Neural progenitor cell (in vitro differentiated cells): Measurements from ENCODE around the gene GIGYF1. TPM values are rescaled to one million over a fixed set of nuclear protein-coding genes. Genes with fewer than 3 reads are reported as not detected.
"Not testable (repeated sequence)": the region's sequence is repeated elsewhere in the genome, so short reads cannot be mapped to it uniquely, and the experiment has no call there.

Experiments
- DNase-seq: peaks from one replicate; pipeline ENCODE4 v3.0.0-alpha.2; 2016; ENCODE audit warnings: low spot score
- H2AFZ ChIP-seq: fragments of 200-600 bp; sonication (generic); replicated peaks from 2 replicates; pipeline ENCODE4 v1.6.1; 2016; ENCODE audit warnings: antibody characterized with exemption
- H3F3A ChIP-seq: fragments of 200-600 bp; sonication (generic); 2 replicates; pipeline ENCODE4 v1.6.1; 2016; ENCODE audit warnings: antibody characterized with exemption, low read depth
- H3K27ac ChIP-seq: fragments of 200-600 bp; sonication (generic); 2 replicates; pipeline ENCODE4 v1.5.1; 2016; ENCODE audit warnings: mild to moderate bottlenecking
- H3K27me3 ChIP-seq: fragments of 200-600 bp; sonication (generic); 2 replicates; pipeline ENCODE4 v1.6.1; 2016; ENCODE audit warnings: mild to moderate bottlenecking, moderate library complexity
- H3K36me3 ChIP-seq: fragments of 200-600 bp; sonication (generic); 2 replicates; pipeline ENCODE4 v1.5.1; 2016
- H3K4me1 ChIP-seq: fragments of 200-600 bp; sonication (generic); 2 replicates; pipeline ENCODE4 v1.6.1; 2016; ENCODE audit warnings: mixed run types
- H3K4me2 ChIP-seq: fragments of 200-600 bp; sonication (generic); 2 replicates; pipeline ENCODE4 v1.6.1; 2016
- H3K4me3 ChIP-seq: fragments of 200-600 bp; sonication (generic); 2 replicates; pipeline ENCODE4 v1.5.1; 2016
- H3K79me2 ChIP-seq: fragments of 200-600 bp; sonication (generic); 2 replicates; pipeline ENCODE4 v1.6.1; 2016; ENCODE audit warnings: low read depth
- H3K9ac ChIP-seq: fragments of 200-600 bp; sonication (generic); 2 replicates; pipeline ENCODE4 v1.6.1; 2016
- H3K9me3 ChIP-seq: fragments of 200-600 bp; sonication (generic); 2 replicates; pipeline ENCODE4 v1.5.1; 2016; ENCODE audit warnings: low read depth
- H4K20me1 ChIP-seq: fragments of 200-600 bp; sonication (generic); 2 replicates; pipeline ENCODE4 v1.6.1; 2016; ENCODE audit warnings: low read depth
- H3K27ac Mint-ChIP-seq: 3 replicates; pipeline ENCODE4 v1.8.0; 2021; ENCODE audit warnings: mixed read lengths
- H3K27me3 Mint-ChIP-seq: 2 replicates; pipeline ENCODE4 v1.8.0; 2022; ENCODE audit warnings: low read depth, mild to moderate bottlenecking, inconsistent platforms, moderate library complexity, mixed read lengths; ENCODE audit not compliant: insufficient read depth
- H3K36me3 Mint-ChIP-seq: 3 replicates; pipeline ENCODE4 v1.8.0; 2021; ENCODE audit warnings: mixed read lengths
- H3K4me1 Mint-ChIP-seq: 3 replicates; pipeline ENCODE4 v1.8.0; 2021; ENCODE audit warnings: mixed read lengths
- H3K4me3 Mint-ChIP-seq: 3 replicates; pipeline ENCODE4 v1.8.0; 2021; ENCODE audit warnings: mild to moderate bottlenecking, moderate library complexity, mixed read lengths
- H3K9me3 Mint-ChIP-seq: 3 replicates; pipeline ENCODE4 v1.8.0; 2020; ENCODE audit warnings: mixed read lengths
- CTCF ChIP-seq: fragments of 200-600 bp; sonication (generic); IDR thresholded peaks from 2 replicates; pipeline ENCODE4 v1.5.1; 2017; ENCODE audit warnings: antibody characterized with exemption, mild to moderate bottlenecking
- EZH2 ChIP-seq: fragments of 200-600 bp; sonication (generic); IDR thresholded peaks from 2 replicates; pipeline ENCODE4 v1.6.1; 2017; ENCODE audit warnings: antibody characterized with exemption, mild to moderate bottlenecking, moderate library complexity
- EZH2phosphoT487 ChIP-seq: fragments of 200-600 bp; sonication (generic); IDR thresholded peaks from 2 replicates; pipeline ENCODE4 v1.6.1; 2017; ENCODE audit warnings: antibody characterized with exemption
- total RNA-seq: library from RNA; depleted of rRNA; stranded (reverse); fragments of >200 nt; gene quantifications from 2 replicates; pipeline ENCODE4 v1.2.3, GENCODE V29; 2015; ENCODE audit warnings: low replicate concordance

The GIGYF1 gene
- total RNA-seq, 1 donor from 2014 or later: 24.2 TPM

GRCh38 chr7:100706672-100707311, 12.7 kb upstream of the GIGYF1 start:
- Mint-ChIP-seq H3K36me3 (peaks cover 2% of the 10 kb centered on the region), H3K27me3 (peaks cover 2% of the 10 kb centered on the region), H3K27ac (no peak overlapping the region), H3K4me1 (peaks cover 10% of the 10 kb centered on the region), H3K9me3 (no peaks in the 10 kb centered on the region), H3K4me3 (peak overlapping the region; percentile 98)
- Histone ChIP-seq H3F3A (peaks cover 12% of the 10 kb centered on the region), H3K9ac (peak overlapping the region; percentile 94), H2AFZ (no peak overlapping the region), H3K9me3 (no peaks in the 10 kb centered on the region), H3K4me2 (peak overlapping the region; percentile 84), H3K4me1 (peaks cover 14% of the 10 kb centered on the region), H3K79me2 (peaks cover 24% of the 10 kb centered on the region), H3K27ac (no peak overlapping the region), H3K4me3 (peak overlapping the region; percentile 90), H4K20me1 (peaks cover 16% of the 10 kb centered on the region), H3K27me3 (no peaks in the 10 kb centered on the region), H3K36me3 (peaks cover 4% of the 10 kb centered on the region)
- peak; percentile 29 for DNase-seq
- TF ChIP-seq EZH2 (no peak), CTCF (no peak), EZH2phosphoT487 (no peak)

GRCh38 chr7:100705753-100706671, 12.0 kb upstream of the GIGYF1 start, which contains the start of gene POP7:
Gene POP7, plus strand, starts transcription at chr7:100706121. Its CDS starts 710 bp downstream, at chr7:100706831.
- Mint-ChIP-seq H3K9me3 (no peaks in the 10 kb centered on the region), H3K36me3 (peaks cover 2% of the 10 kb centered on the region), H3K4me1 (peaks cover 10% of the 10 kb centered on the region), H3K27ac (peak within 1 kb of the TSS; percentile 96), H3K4me3 (peak within 1 kb of the TSS; percentile 98), H3K27me3 (peaks cover 2% of the 10 kb centered on the region)
- peaks cover 24% of the 10 kb centered on the region for H3K79me2 ChIP-seq
- peaks cover 4% of the 10 kb centered on the region for H3K36me3 ChIP-seq
- H3K27ac ChIP-seq: peak within 1 kb of the TSS; percentile 87
- peak within 1 kb of the TSS; percentile 84 for H3K4me2 ChIP-seq
- H4K20me1 ChIP-seq: peaks cover 16% of the 10 kb centered on the region
- DNase-seq: peak; percentile 100
- peaks cover 12% of the 10 kb centered on the region for H3F3A ChIP-seq
- H2AFZ ChIP-seq: peak within 1 kb of the TSS; percentile 89
- peaks cover 14% of the 10 kb centered on the region for H3K4me1 ChIP-seq
- H3K9ac ChIP-seq: peak within 1 kb of the TSS; percentile 94
- no peaks in the 10 kb centered on the region for H3K9me3 ChIP-seq
- H3K4me3 ChIP-seq: peak within 1 kb of the TSS; percentile 90
- TF ChIP-seq CTCF (no peak), EZH2 (no peak), EZH2phosphoT487 (no peak)
- H3K27me3 ChIP-seq: no peaks in the 10 kb centered on the region

GRCh38 chr7:100705320-100705752, 11.3 kb upstream of the GIGYF1 start:
- TF ChIP-seq EZH2 (no peak), CTCF (peak; percentile 92)
- peak overlapping the region; percentile 98 for H3K4me3 Mint-ChIP-seq

DNA sequence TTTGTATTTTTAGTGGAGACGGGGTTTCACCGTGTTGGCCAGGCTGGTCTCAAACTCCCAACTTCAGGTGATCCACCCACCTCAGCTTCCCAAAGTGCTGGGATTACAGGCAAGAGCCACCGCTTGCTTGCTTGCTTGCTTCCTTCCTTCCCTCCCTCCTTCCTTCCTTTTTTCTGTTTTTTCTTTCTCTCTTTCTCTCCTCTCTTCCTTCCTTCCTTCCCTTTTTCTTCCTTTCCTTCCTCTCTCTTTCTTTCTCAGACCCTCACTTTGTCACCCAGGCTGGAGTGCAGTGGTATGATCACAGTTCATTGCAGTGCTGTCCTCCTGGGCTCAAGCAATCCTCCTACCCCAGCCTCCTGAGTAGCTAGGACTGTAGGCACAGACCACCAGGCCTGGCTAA, 7.0 kb upstream of the GIGYF1 start:
- H2AFZ ChIP-seq, H3K27ac Mint-ChIP-seq, H3K27me3 ChIP-seq, H3K9ac ChIP-seq, H3K4me1 Mint-ChIP-seq, H3K9me3 ChIP-seq, H3K27ac ChIP-seq, H3K4me3 Mint-ChIP-seq, H3K79me2 ChIP-seq, H3K36me3 ChIP-seq, DNase-seq, H4K20me1 ChIP-seq, H3K4me3 ChIP-seq, H3K4me1 ChIP-seq, H3K36me3 Mint-ChIP-seq, H3K4me2 ChIP-seq, H3K9me3 Mint-ChIP-seq: not testable (repeated sequence)
- H3F3A ChIP-seq: peaks cover 15% of the 10 kb centered on the region
- peaks cover 12% of the 10 kb centered on the region for H3K27me3 Mint-ChIP-seq

More at GRCh38 chr7:100705320-100705752, 11.3 kb upstream of the GIGYF1 start:
- Mint-ChIP-seq H3K27me3 (peaks cover 2% of the 10 kb centered on the region), H3K27ac (peak overlapping the region; percentile 78), H3K4me1 (peaks cover 10% of the 10 kb centered on the region), H3K9me3 (no peaks in the 10 kb centered on the region), H3K36me3 (peaks cover 2% of the 10 kb centered on the region)
- Histone ChIP-seq H3K27me3 (no peaks in the 10 kb centered on the region), H3F3A (peaks cover 12% of the 10 kb centered on the region), H3K9me3 (no peaks in the 10 kb centered on the region), H4K20me1 (peaks cover 16% of the 10 kb centered on the region), H3K4me2 (peak overlapping the region; percentile 84), H2AFZ (peak overlapping the region; percentile 71), H3K4me1 (peaks cover 14% of the 10 kb centered on the region), H3K27ac (peak overlapping the region; percentile 87), H3K9ac (peak overlapping the region; percentile 94), H3K36me3 (peaks cover 4% of the 10 kb centered on the region), H3K79me2 (peaks cover 24% of the 10 kb centered on the region), H3K4me3 (peak overlapping the region; percentile 90)
- DNase-seq: peak; percentile 88
